Thoracic aorta endothelial cell (primary cell): Measurements from ENCODE around the gene AEBP1. TPM values are rescaled to one million over a fixed set of nuclear protein-coding genes. Genes with fewer than 3 reads are reported as not detected.

Experiments
- small RNA-seq: library from RNA; depleted of rRNA; stranded (forward); fragments of <200 nt; gene quantifications from one replicate; pipeline ENCODE3, GENCODE V24; 2012
- total RNA-seq: library from RNA; depleted of rRNA; stranded (reverse); fragments of >200 nt; gene quantifications from 2 replicates; pipeline ENCODE4 v1.2.3, GENCODE V29; 2012

AEBP1 gene
- 4.5 and 16.9 TPM in 2 replicates for total RNA-seq

DNA sequence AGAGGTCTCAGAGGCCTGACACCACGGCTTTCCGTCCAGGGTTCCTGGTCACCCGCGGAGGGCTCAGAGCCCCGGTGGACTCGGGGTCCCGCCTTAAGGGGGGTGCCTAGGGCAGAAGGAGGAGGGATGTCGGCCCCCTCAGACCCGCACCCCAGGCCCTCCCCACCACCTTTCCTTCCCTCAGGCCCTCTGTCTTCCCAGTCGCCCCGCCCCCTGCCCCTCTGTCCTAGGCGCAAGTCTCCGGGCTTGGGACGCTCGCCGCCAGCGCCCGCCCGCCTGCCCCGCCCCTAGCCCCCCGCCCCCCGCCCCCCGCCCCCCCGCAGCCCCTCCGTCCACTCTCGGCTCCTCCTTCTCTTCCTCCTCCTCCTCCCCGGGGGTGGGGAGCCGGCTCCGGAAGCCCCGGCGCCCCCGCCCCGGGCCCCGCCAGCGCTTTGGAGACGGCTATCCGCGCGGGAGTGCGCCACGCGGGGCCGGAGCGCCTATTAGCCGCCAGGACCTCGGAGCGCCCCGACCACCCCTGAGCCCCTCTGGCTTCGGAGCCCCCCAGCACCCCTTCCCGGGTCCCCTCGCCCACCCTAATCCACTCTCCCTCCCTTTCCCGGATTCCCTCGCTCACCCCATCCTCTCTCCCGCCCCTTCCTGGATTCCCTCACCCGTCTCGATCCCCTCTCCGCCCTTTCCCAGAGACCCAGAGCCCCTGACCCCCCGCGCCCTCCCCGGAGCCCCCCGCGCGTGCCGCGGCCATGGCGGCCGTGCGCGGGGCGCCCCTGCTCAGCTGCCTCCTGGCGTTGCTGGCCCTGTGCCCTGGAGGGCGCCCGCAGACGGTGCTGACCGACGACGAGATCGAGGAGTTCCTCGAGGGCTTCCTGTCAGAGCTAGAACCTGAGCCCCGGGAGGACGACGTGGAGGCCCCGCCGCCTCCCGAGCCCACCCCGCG, at the start of gene AEBP1:
AEBP1 (plus strand) TSS at position 423 of the 937 bp plus-strand sequence; CDS start at position 744, 321 bp downstream.

DNA sequence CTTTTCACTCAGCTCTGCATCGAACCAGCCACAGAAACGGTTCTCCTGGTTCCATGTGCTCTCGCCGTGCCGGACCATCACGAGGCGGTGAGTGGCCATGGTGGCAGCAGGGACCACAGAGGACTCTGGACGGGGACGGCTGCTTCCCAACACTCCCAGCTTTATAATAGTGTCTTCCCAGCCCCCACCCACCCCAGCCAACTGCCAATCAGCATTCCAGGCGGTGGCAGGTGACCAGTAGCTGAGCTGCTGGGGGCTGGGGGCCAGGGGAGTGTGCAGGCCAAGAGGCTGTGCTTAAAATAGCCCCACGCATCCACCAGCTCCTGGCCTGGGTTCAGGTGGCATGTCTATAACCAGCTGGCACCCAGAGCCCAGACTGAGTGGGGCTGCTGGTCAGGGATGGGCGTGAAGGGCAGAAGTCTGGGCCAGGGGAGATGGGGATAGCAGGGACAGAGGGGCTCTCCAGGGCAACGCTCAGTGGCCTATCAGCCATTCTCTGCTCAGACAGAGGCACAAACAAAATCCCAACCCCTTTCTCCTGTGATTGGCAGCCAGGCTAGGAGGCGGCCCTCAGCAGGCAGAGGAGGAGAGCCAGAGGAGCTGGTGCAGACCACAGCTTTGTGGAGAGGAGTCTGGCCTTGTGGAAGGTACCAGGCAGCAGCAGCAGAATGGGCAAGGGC, 38.6 kb upstream of the AEBP1 start, which contains the start of gene PGAM2:
PGAM2 (minus strand) TSS at position 137 of the 680 bp plus-strand sequence; CDS start at position 99, 38 bp downstream.

DNA sequence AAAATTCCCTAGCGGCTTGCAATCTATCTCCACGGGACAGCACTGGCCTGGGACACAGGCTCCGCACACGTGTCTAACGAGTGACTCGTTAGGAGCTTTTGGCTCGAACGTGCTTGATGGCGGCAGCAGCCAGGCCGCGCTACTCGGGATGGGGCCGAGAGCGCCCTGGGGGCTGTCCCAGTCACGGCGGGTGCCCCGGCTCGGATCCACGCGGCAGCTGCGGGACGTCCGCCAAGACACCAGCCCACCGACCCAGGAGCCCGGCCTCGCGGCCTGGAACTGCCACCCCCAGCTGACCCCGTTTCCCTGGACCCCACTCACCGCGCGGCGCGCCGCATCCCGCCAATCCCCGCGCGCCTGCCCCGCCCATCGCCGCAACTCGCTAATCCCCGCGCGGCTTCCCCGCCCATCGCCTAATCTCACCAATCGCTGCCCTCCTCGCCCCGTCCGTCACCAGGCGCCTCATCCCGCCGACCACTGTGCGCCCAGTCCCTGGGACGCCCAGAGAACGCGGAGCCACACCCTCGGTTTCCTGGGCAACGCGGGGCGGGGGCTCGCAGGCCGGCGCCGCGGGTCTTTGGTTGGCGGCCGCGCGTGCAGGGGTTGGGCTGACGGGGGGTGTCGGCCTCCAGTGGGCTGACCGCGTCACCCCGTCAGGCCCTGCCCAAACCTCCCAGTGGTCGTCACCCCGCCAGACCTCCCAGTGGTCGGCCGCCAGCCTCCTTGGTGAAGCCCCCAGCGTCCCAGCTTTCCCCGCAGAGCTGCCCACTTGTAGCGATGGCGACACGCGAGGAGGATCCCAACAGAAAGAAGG, 19.3 kb downstream of the AEBP1 start, which contains the start of gene POLD2:
POLD2 (minus strand) TSS at position 359 of the 814 bp plus-strand sequence. CDS start 1,495 bp downstream, outside the sequence.

DNA sequence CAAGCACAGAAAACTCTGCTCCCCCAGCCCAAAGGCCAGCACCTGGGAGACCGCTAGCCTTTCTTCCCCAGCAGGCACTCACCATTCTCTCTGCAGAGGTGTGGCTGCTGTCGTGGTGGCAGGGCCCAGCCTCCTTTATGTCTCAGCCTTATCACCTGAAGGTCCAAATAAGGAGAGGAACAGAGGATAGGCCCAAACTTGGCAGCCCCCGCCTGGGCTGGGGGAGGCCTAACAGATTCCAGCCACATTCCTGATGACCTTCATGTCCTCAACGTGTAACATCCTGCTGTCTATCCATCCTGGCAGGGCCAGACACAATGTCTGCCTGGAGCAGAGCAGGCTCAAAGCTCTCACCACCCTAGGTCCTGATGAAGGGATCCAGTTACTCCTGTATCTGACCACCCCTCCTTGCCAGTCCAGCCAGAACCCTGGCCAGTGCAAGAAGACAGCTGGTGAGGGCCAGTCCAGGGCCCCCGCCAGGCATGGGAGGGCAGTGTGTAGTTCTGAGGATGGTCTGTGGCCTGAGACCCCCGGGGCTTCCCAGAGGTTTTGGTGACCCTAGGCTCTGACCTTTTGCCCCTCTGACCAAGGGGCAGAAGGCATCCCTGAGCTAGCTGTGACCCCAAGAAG, 37.2 kb downstream of the AEBP1 start, which contains the start of gene MYL7:
MYL7 (minus strand) TSS at position 112 of the 630 bp plus-strand sequence; CDS start at position 85, 27 bp downstream.

Small RNA genes within 50 kb of the gene (small RNA-seq; reads per million reads assigned to genes)
- gene RNA5SP230, result not detected

Other genes starting within 250 kb of the AEBP1 start
- gene MRPS24, start 234.8 kb upstream of the AEBP1 start, total RNA-seq, result 77.8 and 104 TPM in 2 replicates
- gene URGCP, start 197.7 kb upstream of the AEBP1 start, total RNA-seq, result 16.0 and 23.1 TPM in 2 replicates
- gene UBE2D4, start 177.9 kb upstream of the AEBP1 start, total RNA-seq, result 9.7 and 13.5 TPM in 2 replicates
- gene SPDYE1, start 106.4 kb upstream of the AEBP1 start, total RNA-seq, result 0.07 TPM in 1 of 2 replicates, not detected in the other
- 93.8 and 105 TPM in 2 replicates for gene DBNL, start 59.6 kb upstream of the AEBP1 start, total RNA-seq
- 0.22 TPM in 1 of 2 replicates, not detected in the other for gene PGAM2, start 38.8 kb upstream of the AEBP1 start, total RNA-seq
- gene POLM, start 21.8 kb upstream of the AEBP1 start, total RNA-seq, result 16.5 and 19.7 TPM in 2 replicates
- gene POLD2, start 19.2 kb downstream of the AEBP1 start, total RNA-seq, result 77.5 and 111 TPM in 2 replicates
- not detected in 2 replicates for gene MYL7, start 37.0 kb downstream of the AEBP1 start, total RNA-seq
- gene GCK, start 85.1 kb downstream of the AEBP1 start, total RNA-seq, result 0.13 and 0.14 TPM in 2 replicates
- 102 and 106 TPM in 2 replicates for gene YKT6, start 96.6 kb downstream of the AEBP1 start, total RNA-seq
- gene CAMK2B, start 221.2 kb downstream of the AEBP1 start, total RNA-seq, result 1.1 and 1.8 TPM in 2 replicates